Mucosa of stomach (tissue), 1 donor: ENCODE measurements around the gene PLCD1.
"Not testable (repeated sequence)": the region's sequence is repeated elsewhere in the genome, so short reads cannot be mapped to it uniquely, and the experiment has no call there.

Experiments used
- H3K27me3 ChIP-seq: one replicate; pipeline ENCODE4 v1.7.0; 2013; ENCODE audit warnings: mild to moderate bottlenecking, low read length; ENCODE audit not compliant: control insufficient read depth, insufficient read depth
- H3K36me3 ChIP-seq: one replicate; pipeline ENCODE4 v1.7.0; 2013; ENCODE audit warnings: low read length; ENCODE audit not compliant: control insufficient read depth, insufficient read depth
- H3K4me1 ChIP-seq: one replicate; pipeline ENCODE4 v1.7.0; 2013; ENCODE audit warnings: mild to moderate bottlenecking, low read length; ENCODE audit not compliant: control insufficient read depth, insufficient read depth
- H3K4me3 ChIP-seq: one replicate; pipeline ENCODE4 v1.7.0; 2013; ENCODE audit warnings: low read length
- H3K9ac ChIP-seq: one replicate; pipeline ENCODE4 v1.7.0; 2013; ENCODE audit warnings: mild to moderate bottlenecking, low read length, moderate library complexity
- H3K9me3 ChIP-seq: one replicate; pipeline ENCODE4 v1.7.0; 2013; ENCODE audit warnings: mild to moderate bottlenecking, low read length, moderate library complexity; ENCODE audit not compliant: control insufficient read depth
- donor health status: Pancreatic carcinoma.

PLCD1 gene

DNA sequence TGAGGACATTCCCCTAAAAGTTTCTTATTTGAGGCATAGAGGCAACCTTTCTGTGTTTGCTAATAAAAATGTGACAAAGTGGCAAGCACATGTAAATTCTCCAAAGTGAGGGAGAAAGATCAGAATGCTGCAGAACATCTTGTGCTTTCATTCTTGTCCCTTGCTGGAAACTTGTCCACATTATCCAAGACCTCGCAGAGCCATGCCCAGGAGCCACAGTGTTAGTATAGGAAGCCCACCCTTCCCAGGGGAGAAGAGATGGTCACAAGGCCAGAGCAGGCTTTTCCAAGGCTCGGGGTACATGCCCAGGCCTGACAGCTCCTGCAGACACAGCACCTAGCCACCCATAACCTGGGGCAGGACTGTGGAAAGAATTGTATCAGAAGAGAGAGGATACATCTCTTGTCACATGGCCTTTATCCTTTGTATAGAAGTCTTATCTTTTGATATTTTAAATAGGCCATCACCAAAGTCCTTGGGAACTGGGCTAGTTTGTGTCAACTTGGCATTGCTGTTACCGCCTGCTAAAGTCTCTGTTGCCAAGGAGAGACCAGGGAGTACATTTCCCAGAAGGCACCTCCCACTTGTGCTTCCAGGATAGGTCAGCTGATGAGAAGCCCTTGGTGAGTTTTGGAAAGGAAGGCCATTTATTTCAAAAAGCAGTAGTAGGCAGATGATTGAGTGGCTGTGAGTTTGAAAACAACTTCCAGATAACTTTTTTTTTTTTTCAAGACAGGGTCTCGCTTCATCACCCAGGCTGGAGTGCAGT lies 20.1 kb upstream of the PLCD1 start:
- Histone ChIP-seq H3K4me3 (no peak overlapping the region), H3K4me1 (no peaks in the 10 kb centered on the region), H3K9ac (no peak overlapping the region), H3K9me3 (no peaks in the 10 kb centered on the region), H3K27me3 (no peaks in the 10 kb centered on the region), H3K36me3 (no peaks in the 10 kb centered on the region)

DNA sequence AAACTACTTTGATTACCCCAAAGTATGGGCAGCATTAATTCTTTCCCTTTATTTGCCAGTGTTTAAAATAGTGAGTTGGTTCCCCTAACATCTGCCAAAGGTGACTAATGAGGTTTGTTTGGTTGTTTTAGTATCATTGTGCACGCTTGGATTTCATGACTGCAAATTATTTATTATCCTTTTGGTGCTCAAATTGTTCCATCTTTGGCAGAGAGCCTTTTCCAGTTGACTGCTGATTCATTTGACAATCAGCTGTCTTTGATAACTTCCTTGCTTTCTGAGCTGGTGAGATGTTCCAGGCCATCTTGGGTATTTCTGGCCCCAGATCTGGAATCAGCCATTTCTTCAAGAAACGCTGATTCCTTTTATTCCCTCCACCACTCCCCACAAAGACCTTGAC lies 18.5 kb upstream of the PLCD1 start:
- Histone ChIP-seq H3K27me3 (no peaks in the 10 kb centered on the region), H3K36me3 (no peaks in the 10 kb centered on the region), H3K4me3 (no peak overlapping the region), H3K9me3 (no peaks in the 10 kb centered on the region), H3K9ac (no peak overlapping the region), H3K4me1 (no peaks in the 10 kb centered on the region)

- Histone ChIP-seq H3K36me3 (no peaks in the 10 kb centered on the region), H3K9me3 (no peaks in the 10 kb centered on the region), H3K27me3 (no peaks in the 10 kb centered on the region), H3K4me1 (no peaks in the 10 kb centered on the region), H3K9ac (no peak overlapping the region), H3K4me3 (no peak overlapping the region)
Measured at GRCh38 chr3:38046821-38047220, 17.4 kb upstream of the PLCD1 start.

- no peaks in the 10 kb centered on the region for H3K27me3 ChIP-seq
- H3K9me3 ChIP-seq, result no peaks in the 10 kb centered on the region
- no peaks in the 10 kb centered on the region for H3K36me3 ChIP-seq
- H3K9ac ChIP-seq, result no peak overlapping the region
- H3K4me3 ChIP-seq, result no peak overlapping the region
- no peaks in the 10 kb centered on the region for H3K4me1 ChIP-seq
Measured at GRCh38 chr3:38046027-38046426, 16.6 kb upstream of the PLCD1 start.

DNA sequence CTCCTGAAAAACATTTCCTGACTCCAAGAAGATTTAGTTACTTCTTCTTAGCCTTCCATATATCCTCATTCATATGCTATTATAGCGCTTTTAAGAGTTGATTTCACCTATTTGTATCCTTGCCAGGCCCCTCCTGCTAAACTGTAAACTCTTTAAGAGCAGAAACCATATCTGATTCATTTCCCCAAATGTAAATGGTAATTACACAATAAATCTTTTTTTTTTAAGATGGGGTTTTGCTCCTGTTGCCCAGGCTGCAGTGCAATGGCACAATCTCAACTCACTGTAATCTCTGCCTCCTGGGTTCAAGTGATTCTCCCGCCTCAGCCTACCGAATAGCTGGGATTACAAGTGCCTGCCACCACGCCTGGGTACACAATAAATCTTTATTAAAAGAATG lies 14.0 kb upstream of the PLCD1 start:
- no peaks in the 10 kb centered on the region for H3K9me3 ChIP-seq
- peaks cover 14% of the 10 kb centered on the region for H3K4me1 ChIP-seq
- H3K9ac ChIP-seq, result no peak overlapping the region
- H3K4me3 ChIP-seq, result no peak overlapping the region
- no peaks in the 10 kb centered on the region for H3K36me3 ChIP-seq
- H3K27me3 ChIP-seq, result no peaks in the 10 kb centered on the region

DNA sequence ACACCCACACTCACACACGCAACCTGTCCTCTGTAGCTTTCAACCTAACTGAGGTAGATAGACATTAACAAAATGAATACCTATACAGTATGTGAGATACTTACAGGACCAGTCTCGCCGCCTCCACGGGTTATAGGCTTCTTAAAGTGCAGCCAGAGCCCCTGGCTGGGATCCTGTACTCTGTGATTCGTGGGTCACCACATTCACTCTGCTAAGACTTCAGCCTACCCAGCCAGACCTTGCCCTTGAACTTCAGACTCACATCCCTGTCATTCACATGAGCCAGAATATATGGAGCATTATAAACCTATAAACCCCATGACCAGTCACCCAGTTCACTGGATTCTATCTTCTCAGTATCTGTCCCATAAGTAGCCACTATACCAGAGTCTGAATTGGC lies 11.0 kb upstream of the PLCD1 start:
- no peak overlapping the region for H3K4me3 ChIP-seq

GRCh38 chr3:38039899-38040261 lies 10.4 kb upstream of the PLCD1 start:
- Histone ChIP-seq H3K9ac (no peak overlapping the region), H3K4me1 (peaks cover 14% of the 10 kb centered on the region), H3K36me3 (no peaks in the 10 kb centered on the region), H3K9me3 (no peaks in the 10 kb centered on the region), H3K4me3 (no peak overlapping the region), H3K27me3 (no peaks in the 10 kb centered on the region)

More for the DNA sequence above, 11.0 kb upstream of the PLCD1 start:
- no peaks in the 10 kb centered on the region for H3K36me3 ChIP-seq
- H3K4me1 ChIP-seq, result peaks cover 14% of the 10 kb centered on the region
- no peaks in the 10 kb centered on the region for H3K9me3 ChIP-seq
- H3K9ac ChIP-seq, result no peak overlapping the region
- H3K27me3 ChIP-seq, result no peaks in the 10 kb centered on the region

DNA sequence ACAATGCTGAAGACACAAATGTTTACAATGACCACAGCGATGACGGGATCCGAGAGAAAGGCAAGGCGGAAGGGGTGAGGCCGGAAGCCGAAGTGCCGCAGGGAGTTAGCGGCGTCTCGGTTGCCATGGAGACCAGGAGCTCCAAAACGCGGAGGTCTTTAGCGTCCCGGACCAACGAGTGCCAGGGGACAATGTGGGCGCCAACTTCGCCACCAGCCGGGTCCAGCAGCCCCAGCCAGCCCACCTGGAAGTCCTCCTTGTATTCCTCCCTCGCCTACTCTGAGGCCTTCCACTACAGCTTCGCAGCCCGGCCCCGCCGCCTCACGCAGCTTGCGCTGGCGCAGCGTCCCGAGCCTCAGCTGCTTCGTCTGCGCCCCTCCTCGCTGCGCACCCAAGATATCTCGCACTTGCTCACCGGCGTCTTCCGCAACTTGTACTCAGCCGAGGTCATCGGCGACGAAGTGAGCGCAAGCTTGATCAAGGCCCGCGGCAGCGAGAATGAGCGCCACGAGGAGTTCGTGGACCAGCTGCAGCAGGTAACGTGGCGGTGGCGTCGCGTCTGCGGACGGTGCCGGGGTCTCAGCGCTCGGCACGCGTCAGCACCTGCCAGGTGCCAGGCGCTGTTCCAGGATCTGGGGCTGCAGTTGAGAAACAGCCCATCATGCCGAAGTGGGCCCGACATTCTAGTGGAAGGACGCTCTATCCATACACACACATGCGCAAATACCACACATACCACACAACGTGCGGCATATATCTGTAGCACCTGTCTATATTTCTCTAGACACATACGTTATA lies 9.9 kb upstream of the PLCD1 start, which contains the start of gene DLEC1:
TSS of gene DLEC1 (plus strand) at position 108 of the 798 bp plus-strand sequence. CDS start at position 126, 18 bp downstream.
- Histone ChIP-seq H3K27me3 (no peaks in the 10 kb centered on the region), H3K36me3 (no peaks in the 10 kb centered on the region), H3K4me3 (peak within 1 kb of the TSS; percentile 57), H3K9me3 (no peaks in the 10 kb centered on the region), H3K4me1 (peaks cover 14% of the 10 kb centered on the region), H3K9ac (peak within 1 kb of the TSS; percentile 48)

DNA sequence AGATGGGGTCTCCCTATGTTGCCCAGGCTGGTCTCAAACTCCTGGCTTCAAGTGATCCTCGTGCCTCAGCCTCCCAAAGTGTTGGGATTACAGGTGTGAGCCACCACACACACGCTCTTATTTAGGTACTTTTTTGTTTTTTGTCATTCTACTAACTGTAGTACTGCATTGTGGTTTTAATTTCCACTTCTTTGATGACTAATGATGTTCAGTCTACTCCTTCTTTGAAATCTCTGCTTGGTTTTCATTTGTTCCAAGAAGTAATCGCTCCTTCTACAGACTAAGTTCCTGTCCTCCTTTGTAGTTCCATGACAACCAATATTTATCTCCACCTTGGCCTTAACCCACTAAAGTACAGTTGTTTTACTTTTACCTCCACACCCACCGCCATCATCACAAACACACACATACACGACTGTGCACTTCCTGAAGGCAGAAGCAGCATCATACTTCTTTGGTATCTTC lies 9.0 kb upstream of the PLCD1 start:
- no peak overlapping the region for H3K9ac ChIP-seq
- no peaks in the 10 kb centered on the region for H3K36me3 ChIP-seq
- no peaks in the 10 kb centered on the region for H3K9me3 ChIP-seq
- H3K4me3 ChIP-seq, result no peak overlapping the region
- H3K27me3 ChIP-seq, result no peaks in the 10 kb centered on the region
- H3K4me1 ChIP-seq, result peaks cover 14% of the 10 kb centered on the region

DNA sequence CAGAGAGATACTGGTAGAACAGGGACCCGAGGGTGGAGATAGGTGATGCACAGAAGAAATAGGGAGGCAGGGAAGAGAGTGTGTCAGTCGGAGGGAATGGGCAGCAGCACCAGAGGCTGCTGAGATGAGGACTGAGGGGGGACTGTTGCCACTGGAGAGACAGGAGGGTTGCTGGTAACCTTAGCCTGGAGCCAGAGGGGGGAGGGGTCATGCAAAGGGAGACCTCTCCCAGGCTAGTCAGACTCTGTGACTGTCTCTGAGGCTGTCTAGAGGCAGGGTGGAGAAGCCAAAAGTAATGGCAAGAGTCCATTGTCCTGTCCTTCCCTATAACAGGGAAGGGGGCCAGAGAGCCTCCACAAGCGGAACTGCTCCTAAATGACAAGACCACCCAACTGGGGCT lies 7.5 kb upstream of the PLCD1 start:
- no peaks in the 10 kb centered on the region for H3K27me3 ChIP-seq
- H3K9me3 ChIP-seq, result no peaks in the 10 kb centered on the region
- H3K9ac ChIP-seq, result no peak overlapping the region
- H3K36me3 ChIP-seq, result no peaks in the 10 kb centered on the region
- H3K4me1 ChIP-seq, result peaks cover 14% of the 10 kb centered on the region
- H3K4me3 ChIP-seq, result no peak overlapping the region

- H3K4me1 ChIP-seq, result peaks cover 20% of the 10 kb centered on the region
- no peaks in the 10 kb centered on the region for H3K36me3 ChIP-seq
- no peaks in the 10 kb centered on the region for H3K9me3 ChIP-seq
- no peaks in the 10 kb centered on the region for H3K27me3 ChIP-seq
- H3K9ac ChIP-seq, result no peak overlapping the region
- H3K4me3 ChIP-seq, result no peak overlapping the region
Measured at GRCh38 chr3:38036286-38036685, 6.8 kb upstream of the PLCD1 start.

- H3K27me3 ChIP-seq, H3K9ac ChIP-seq, H3K36me3 ChIP-seq, H3K4me3 ChIP-seq, H3K9me3 ChIP-seq: not testable (repeated sequence)
- peaks cover 30% of the 10 kb centered on the region for H3K4me1 ChIP-seq
Measured at GRCh38 chr3:38034335-38034734, 4.9 kb upstream of the PLCD1 start.
